Ishikawa (cell line): ENCODE results near the gene CACNA2D2.
A peak's percentile ranks its signal among the peaks of the same experiment; 100 is the strongest.

Source experiments
- CEBPB ChIP-seq: IDR thresholded peaks from 2 replicates; pipeline ENCODE4 v1.6.1; 2012
- CREB1 ChIP-seq: IDR thresholded peaks from 2 replicates; pipeline ENCODE4 v1.6.1; 2012; ENCODE audit warnings: low read depth
- EGR1 ChIP-seq: IDR thresholded peaks from 2 replicates; pipeline ENCODE4 v1.6.1; 2012
- EP300 ChIP-seq: IDR thresholded peaks from 2 replicates; pipeline ENCODE4 v1.6.1; 2012; ENCODE audit warnings: borderline replicate concordance
- FOXM1 ChIP-seq: IDR thresholded peaks from 2 replicates; pipeline ENCODE4 v1.6.1; 2012; ENCODE audit warnings: low read depth, borderline replicate concordance
- NFIC ChIP-seq: IDR thresholded peaks from 2 replicates; pipeline ENCODE4 v1.6.1; 2012
- RAD21 ChIP-seq: IDR thresholded peaks from 2 replicates; pipeline ENCODE4 v1.6.1; 2012; ENCODE audit warnings: low read depth
- REST ChIP-seq: IDR thresholded peaks from 2 replicates; pipeline ENCODE4 v1.6.1; 2012; ENCODE audit warnings: low read depth, mild to moderate bottlenecking
- TAF1 ChIP-seq: IDR thresholded peaks from 2 replicates; pipeline ENCODE4 v1.6.1; 2012; ENCODE audit warnings: low read depth, mild to moderate bottlenecking
- TCF12 ChIP-seq: IDR thresholded peaks from 2 replicates; pipeline ENCODE4 v1.6.1; 2012; ENCODE audit warnings: low read depth
- TEAD4 ChIP-seq: IDR thresholded peaks from 2 replicates; pipeline ENCODE4 v1.6.1; 2012
- USF1 ChIP-seq: IDR thresholded peaks from 2 replicates; pipeline ENCODE4 v1.6.1; 2012
- YY1 ChIP-seq: IDR thresholded peaks from 2 replicates; pipeline ENCODE4 v1.6.1; 2012; ENCODE audit warnings: low read depth
- ZBTB7A ChIP-seq: IDR thresholded peaks from 2 replicates; pipeline ENCODE4 v1.6.1; 2012; ENCODE audit warnings: low read depth
- TF ChIP-seq, protein P1 (sequence below): IDR thresholded peaks from 2 replicates; pipeline ENCODE4 v1.6.1; 2012

Gene CACNA2D2

GRCh38 chr3:50519471-50520089 lies 16.1 kb upstream of the CACNA2D2 start:
- TF ChIP-seq EP300: no peak
- TF ChIP-seq RAD21: peak; percentile 84
- TF ChIP-seq USF1: no peak
- TF ChIP-seq TEAD4: no peak

- TF ChIP-seq EGR1 (no peak), CEBPB (no peak), TEAD4 (no peak), NFIC (no peak), RAD21 (no peak), TCF12 (no peak), FOXM1 (no peak), YY1 (no peak), CREB1 (no peak), REST (no peak), USF1 (no peak), EP300 (no peak), TAF1 (no peak), ZBTB7A (no peak)
- TF ChIP-seq, protein P1, sequence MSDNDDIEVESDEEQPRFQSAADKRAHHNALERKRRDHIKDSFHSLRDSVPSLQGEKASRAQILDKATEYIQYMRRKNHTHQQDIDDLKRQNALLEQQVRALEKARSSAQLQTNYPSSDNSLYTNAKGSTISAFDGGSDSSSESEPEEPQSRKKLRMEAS: no peak
Observed at GRCh38 chr3:50518436-50518835, 15.0 kb upstream of the CACNA2D2 start.

GRCh38 chr3:50517721-50518206 lies 14.3 kb upstream of the CACNA2D2 start:
- TF ChIP-seq ZBTB7A (no peak), REST (no peak), USF1 (no peak), EP300 (no peak), YY1 (no peak), TCF12 (no peak), TAF1 (no peak), RAD21 (no peak), CEBPB (no peak), EGR1 (no peak), NFIC (no peak), FOXM1 (no peak), TEAD4 (no peak), CREB1 (no peak)
- TF ChIP-seq, protein P1: no peak

DNA sequence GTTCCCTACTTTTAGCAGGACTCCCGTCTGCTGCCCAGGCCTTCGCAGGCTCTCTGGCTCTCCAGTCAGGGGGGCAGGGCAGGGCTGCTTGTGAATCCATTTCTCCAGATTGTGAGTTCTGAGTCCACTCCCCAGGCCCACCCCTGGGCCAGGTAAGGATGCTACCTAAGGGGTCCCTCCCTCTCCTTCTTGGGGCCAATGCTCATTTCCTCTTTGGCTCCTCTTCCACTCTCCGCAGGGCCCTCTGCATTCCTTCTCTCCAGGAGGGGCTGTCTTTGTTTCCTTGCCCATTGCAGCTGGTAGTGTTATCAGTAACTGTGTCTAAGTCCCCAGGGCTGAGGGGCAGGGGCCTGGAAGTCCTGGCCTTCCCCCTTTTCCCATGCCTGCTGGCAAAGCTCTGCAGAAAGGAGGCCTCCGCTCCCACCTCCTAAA lies 13.0 kb upstream of the CACNA2D2 start:
- TF ChIP-seq TEAD4: no peak

DNA sequence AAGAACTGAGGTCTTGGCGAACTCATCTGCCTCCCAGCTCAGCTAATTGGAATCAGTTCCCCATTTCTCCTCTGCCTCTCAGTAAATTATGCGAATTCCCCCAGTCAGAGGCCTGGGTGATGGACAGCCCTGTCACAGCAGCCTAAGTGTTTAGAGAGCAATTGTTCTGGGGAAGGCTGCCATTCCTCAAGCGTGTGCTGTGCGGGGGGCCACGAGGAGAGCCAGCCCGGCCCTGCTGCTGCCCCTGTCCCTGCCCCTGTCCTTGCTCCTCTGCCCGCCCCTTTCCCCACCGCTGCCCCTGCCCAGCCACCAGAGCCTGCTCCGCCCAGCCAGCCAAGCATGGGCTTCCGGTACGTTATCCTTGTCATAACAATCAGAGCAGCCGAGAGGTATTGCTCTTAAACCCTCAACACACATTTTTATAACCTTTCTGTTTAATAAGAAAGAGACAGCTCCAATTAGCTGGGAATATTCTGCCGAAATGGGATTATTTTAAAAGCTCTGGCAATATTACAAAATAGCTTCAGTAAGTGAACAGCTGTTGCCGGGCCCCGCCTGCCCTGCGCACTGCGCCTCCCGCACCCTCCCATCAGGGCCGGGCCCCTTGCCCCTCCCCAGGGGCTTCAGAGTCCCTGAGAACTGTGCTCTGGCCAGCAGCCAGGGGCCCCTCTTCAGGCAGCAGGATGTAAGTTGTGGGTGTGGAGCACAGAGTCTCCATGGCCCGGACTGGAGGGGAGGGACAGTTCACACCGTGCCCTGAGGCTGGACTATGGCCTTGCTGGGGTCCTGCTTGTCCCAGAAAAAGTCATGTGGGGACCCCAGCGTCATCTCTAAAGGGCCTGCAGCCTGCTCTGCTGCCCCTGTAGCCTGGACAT lies 12.4 kb upstream of the CACNA2D2 start:
- no peak for TF ChIP-seq YY1
- TF ChIP-seq TCF12: no peak
- no peak for TF ChIP-seq TAF1
- TF ChIP-seq CREB1: no peak
- no peak for TF ChIP-seq CEBPB

- TF ChIP-seq NFIC: no peak
- no peak for TF ChIP-seq TAF1
- TF ChIP-seq ZBTB7A: no peak
Observed at GRCh38 chr3:50512131-50512530, 8.7 kb upstream of the CACNA2D2 start.
